GM21515 (cell line): ENCODE results near the gene DDAH2.

Experiments used
- ATAC-seq: cut with Tn5 transposase; IDR thresholded peaks from one replicate; pipeline ENCODE4 v1.9.1; 2021; ENCODE audit not compliant: unreplicated experiment

The DDAH2 gene

DNA sequence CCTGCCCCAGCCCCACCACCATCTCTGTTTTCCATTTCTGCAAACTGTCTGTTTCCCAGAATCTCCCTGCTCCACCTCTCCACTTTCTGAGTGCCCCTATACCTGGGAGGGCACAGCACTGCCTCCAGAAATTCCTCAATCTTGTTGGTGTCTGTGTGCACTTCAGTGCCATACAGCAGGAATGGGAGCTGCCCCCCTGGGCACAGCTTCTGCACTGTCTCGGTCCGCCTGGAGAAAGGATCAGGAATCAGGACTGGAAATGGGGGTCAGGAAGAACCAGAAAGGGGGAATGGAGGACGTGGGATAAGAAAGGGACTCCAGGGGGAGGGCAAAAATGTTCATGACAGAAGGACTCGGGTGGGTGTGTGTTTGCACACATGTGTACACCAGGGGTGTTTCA lies 4.6 kb upstream of the DDAH2 start:
- ATAC-seq = no peak

DNA sequence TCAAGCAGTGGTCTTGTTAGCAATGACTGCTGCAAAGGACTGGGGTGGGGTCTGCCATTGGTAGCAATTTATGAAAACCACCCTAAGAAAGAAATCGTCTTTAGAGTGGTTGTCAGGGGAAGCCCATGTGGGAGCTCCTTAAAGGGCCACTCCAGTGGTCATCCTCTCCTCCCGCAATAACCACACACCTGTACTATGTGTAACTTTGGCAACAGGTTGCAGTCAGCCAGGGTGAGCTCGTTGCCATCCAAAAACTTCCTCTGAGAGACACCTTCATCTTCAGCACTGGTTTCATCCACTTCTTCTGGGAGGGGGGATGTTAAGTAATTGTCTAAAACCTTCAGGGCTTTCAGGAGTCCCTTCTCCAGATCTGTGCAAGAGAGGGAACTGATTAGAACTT lies 2.9 kb upstream of the DDAH2 start:
- ATAC-seq = no peak

DNA sequence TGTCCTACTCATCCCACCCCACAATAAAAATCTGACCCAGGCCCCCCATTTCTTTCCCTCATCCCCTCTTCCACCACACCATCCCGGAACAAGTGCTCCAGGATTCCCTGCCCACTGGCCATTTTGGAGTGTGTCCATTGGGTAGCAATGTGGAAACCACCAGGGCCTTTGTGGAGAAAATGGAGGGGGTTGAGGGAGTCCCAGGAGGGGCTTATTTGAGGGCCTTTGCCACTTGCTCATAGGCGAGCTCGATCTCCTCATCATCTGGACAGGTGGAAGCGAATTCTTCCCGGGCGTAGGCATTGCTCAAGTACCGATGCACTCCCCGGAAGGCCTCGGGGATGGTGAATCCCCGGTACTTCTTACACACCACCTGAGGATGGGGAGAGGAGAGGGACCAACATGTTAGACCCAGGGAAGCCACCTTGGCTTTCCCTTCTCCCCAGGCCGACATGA lies 1.6 kb upstream of the DDAH2 start:
- ATAC-seq = no peak

DNA sequence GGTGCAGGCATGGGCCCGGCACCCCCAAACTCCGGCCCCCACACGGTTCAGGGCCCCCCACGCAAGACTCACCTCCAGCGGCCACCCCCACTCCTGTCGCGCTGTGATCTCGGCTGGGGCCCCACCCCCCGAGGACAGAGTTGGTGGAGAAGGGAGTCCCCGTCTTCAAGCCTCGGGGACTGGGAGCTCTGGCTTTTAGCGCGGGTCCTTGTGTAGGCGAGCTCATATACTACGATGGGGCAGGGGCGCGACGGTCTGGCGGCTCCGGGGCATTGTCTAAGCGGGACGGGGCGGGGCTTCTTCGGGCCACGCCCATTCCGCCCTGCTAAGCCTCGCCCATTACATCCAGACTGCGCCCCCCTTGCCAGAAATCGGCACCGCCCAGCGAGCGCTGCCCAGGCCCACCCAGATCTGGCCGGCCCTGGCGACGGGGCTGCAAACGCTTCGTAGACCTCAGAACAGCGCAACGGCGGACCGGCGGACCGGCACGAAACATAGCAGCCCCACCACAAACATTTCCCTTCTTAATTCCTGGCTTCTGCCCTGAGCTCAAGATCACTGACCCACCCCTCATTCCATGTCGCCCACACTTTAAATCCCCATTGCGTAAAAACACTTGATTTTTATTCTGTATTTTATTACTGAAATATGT lies 1.0 kb upstream of the DDAH2 start:
- ATAC-seq = peak; percentile 37

DNA sequence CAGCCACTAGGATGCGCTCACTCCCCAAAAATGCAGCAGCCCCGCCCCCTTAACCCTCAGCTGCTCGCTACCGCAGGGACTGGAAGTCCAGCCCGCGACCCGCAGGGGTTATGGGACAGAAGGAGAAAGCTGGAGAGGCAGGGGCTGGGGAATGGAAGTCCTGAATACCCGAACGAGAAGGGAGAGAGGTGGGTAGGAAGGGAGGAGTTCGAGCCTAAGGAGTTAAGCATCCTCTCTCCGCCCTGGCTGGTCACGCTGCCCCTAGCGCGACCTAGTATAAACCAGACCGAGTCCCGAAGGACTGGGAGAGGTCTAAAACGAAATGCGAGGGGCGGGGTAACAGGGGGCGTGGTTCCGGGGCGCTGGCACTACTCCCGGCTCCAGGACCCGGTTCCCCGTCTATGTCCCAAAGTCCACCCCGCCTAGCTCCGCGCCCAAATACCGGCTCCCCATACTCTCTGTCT lies 448 bp upstream of the DDAH2 start:
- ATAC-seq = peak; percentile 41

DNA sequence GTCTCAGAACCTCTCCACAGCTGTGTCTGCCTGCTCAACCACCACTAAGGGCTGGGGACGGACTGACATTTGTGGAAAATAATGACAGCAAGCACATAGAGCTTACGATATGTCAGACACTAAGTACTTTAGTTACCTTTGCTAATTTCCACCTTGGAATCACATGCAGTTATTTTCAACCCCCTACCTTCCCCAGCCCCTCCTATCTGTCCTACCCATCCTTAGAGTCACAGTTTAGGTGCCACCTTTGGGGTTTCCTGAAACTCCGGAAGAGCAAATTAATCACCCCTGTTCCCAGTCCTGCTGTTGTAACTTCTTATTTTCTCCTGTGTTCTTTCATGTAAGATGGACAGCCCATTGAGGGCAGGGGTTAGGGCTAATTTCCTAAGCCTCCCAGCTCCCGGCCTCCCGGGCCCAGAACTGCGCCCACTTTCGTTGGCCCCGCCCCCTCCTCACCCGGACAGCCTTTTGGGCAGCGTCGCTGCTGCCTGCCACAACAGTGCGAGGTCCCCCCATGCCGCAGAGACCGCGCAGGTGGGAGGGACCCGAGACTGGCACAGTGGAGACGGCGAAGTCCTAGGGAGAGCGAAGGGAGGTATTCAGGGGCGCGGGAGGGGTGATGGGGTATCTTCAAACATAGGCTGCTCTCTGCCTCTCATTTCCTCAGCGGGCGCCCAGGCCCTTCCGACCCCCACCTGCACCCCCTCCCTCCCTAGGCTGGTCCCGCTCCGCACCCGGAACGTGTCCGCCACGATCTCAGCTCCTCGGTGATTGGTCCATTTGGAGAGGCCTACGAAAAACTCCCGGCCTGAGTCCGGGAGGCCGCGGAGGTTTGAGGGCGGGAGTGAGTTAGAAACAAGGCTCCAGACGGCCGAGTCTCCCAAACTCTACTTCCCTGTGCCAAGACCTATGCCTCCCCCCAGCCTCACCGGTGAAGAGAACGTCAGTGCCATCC lies 1.1 kb downstream of the DDAH2 start:
- no peak for ATAC-seq

DNA sequence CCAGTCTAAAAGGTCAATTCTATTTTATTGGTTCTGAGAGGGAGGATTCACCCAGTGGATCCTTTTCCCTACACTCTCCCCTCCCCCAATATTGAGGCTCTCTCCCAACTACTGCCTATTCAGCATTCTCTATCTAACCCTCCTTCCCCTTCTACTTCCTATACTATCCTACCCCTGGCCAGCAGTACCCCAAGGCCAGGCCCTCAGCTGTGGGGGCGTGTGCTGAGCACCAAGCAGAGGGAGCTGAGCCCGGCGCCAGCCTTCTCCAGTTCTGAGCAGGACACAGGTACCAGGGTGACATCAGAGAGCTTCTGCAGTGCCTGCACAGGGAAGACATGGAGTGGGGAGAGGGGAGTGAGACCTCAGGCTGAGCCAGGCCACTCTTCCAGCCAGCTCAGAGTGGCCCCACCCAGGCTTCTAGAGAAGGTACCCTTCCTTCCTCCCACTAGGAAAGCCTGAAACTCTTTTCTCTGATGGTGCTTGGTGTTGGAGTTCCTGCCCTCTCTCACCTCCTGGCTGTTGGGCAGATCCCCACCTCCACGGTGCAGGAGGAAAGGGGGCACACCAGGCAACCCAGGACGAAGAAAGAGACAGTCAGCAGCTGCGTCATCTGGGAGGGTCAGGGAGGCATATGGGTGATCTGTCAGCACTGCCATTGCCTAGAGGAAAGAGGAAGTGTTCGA lies 1.9 kb downstream of the DDAH2 start:
- no peak for ATAC-seq

DNA sequence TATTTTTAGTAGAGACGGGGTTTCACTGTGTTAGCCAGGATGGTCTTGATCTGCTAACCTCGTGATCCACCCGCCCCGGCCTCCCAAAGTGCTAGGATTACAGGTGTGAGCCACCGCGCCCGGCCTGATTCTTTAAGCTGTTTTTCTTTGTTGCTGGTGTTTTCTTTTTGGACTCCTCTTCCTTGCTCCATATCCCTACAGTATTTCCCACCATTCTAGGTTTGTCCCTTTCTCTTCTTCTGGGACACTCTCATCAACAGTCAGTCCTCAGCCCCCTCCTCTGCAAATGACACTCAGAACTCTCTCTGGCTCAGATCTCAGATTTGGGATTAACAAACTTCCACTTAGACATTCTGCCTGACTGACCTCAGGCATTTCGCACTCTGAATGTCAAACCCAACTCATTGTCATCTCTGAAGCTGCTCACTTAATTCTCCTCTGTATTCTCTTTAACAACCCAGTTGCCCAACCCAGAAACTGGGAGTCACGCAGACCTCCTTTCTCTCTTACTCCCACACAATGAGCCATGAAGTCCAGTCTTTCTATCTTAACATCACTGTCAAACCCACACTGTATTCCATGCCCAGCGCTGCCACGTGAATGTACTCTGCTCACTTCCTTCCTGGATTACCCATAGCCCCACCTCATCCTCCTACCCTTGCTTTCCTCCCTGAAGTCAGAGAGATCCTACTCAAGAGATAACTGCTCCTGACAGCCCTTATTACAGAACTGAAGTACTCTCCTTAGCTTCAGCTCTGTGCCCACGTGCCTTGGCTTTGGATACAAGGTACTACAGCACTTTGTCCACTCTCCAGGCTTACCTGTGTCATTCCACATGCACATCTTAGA lies 3.4 kb downstream of the DDAH2 start:
- ATAC-seq = no peak

DNA sequence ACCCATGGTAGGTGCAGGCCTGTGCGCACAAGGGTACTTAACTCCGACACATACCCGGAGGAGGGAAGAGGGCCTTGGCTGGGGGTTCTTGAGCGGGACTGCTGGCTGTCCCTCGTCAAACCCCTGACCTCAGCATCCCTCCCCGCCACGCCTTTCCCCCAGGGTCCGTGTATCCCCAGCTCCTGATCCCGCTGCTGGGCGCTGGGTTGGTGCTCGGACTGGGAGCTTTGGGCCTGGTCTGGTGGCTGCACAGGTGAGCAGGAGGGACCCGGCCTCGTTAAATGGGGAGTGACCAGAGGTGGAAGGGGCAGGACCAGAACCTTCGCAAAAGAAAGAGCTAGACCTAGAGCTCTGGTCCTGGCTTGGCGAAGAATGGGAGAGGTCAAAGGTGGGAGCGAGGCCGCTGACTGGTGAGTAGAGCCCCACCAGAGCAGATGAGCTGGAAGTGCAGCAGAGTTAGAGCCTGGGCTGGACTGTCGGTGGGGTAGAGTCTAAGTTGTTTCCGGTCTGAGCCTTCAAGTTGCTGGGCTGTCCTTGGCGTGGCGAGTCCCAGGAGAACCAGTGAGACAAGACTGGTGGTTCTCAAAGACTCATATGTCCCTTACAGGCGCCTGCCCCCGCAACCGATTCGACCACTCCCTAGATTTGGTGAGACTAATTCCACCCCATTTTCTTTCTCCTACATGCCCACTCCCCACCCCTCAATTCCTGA lies 5.0 kb downstream of the DDAH2 start:
- no peak for ATAC-seq

DNA sequence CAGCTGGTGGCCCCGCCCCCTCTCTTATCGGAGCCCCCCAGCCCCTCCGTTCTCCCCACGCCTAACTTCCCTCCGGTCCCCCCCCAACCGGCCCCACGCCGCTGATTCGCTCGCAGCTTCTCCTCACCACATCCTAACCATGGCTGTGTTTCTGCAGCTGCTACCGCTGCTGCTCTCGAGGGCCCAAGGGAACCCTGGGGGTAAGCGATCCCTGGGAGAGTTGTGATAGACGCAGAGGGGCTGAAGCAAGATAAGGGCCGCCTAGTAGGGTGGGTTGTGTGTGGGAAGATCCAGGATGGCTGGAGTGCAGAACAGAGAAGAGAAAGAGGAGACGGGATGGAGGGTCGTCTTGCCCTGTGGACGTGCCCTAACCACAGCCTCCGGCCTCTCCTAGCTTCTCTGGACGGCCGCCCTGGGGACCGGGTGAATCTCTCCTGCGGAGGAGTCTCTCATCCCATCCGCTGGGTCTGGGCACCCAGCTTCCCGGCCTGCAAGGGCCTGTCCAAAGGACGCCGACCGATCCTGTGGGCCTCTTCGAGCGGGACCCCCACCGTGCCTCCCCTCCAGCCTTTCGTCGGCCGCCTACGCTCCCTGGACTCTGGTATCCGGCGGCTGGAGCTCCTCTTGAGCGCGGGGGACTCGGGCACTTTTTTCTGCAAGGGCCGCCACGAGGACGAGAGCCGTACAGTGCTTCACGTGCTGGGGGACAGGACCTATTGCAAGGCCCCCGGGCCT lies 5.7 kb downstream of the DDAH2 start, which contains the start of gene MPIG6B:
Gene MPIG6B (plus strand): TSS at position 129 of the 735 bp plus-strand sequence. CDS start 11 bp downstream, at position 140.
- no peak for ATAC-seq

DNA sequence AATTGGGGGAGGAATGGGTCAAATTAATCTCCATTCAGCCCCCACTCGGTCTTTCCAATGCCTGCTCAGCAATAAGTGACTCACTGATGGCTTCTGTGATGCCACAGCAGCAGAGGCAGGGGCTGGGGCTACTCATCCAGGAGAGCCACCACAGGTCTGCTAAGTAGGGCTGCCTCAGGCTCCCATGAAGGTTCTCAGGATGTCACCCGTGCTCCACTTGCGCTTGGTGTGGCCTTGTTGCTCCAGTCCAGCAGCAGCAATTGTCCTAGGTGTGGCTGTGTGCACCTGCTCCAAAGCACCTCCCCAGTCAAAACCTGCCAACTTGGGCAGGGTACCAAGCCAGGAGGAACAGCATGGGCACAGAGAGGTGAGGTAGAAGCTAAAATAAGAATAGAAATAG lies 6.9 kb downstream of the DDAH2 start:
- no peak for ATAC-seq

DNA sequence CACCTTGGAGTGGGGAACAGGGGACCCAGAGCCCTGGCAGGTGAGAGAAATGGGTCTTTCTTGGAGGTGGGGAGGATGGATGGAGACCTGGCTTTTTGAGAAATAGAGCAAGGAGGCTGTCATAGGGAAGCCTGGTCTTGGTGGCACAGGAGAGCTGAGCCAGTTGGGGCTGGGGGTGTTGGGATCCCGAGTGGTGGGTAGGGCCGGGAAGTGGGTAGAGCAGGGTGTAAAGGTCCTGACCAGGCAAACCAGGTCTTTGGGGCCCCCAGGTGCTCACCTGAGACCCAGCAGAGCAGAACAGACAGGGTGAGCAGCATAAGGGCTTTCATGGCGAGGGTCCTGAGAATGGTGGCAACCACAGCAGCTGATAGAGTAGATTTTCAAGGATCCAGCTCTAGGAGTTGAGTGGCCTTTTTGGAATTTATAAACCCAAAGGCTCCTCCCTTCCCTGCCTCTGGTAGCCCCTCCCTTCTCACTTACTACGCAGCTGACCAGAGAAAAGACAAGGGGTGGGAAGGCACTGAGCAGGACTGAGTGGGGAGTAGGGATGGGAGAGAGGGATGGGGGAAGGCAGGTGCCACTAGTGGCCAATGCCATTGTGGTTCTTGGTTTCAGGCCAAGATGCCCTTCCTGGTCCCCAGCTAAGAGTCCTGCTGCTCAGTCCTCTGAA lies 7.6 kb downstream of the DDAH2 start, which contains the start of gene LY6G6C:
Gene LY6G6C (minus strand): TSS at position 396 of the 670 bp plus-strand sequence. CDS start 67 bp downstream, at position 329.
- ATAC-seq = no peak

DNA sequence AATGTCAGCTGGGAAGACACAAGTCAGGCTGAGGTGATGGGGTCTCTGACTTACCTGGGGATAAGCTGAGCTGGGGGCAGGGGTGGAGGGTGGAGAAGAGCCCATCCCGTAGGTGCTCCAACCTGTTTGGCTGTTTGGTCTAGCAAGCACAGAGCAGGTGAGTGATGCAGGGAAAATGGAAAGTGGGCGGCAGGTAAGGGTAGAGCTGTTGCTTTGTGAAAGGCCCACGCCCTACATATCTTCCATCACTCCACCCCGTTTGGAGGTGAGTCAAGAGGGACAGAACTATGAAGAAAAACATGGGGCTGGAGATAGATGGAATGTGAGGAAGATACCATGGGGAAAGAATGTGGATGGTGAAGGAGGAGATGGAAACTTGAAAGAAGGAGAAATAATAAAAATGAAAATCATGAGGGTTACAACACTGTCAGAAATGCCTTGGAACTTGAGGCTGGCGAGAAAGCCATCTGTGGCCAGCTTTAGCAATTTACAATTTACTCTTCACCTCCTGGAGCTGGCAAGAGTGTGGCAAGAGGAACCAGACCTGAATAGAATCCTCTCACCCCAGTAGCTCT lies 8.8 kb downstream of the DDAH2 start:
- ATAC-seq = no peak

DNA sequence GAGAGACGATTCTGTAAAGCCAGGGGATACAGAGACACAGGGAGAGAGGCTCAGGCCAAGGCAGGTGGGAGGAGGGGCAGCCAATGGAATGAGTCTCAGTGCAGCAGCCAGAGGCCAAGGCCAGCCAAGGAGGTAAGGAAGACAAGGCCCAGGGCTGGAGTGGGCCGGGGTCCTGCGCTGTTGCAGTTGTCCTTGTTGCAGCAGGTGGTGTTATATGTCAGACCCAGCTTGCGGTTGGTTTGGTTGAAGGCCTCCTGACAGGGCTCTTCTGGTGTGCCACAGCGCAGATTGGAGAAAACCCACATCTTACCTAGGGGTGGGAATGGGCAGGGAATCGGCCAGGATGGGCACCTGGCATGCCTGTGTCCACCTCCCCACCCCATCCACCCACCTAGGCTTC lies 10.1 kb downstream of the DDAH2 start:
- ATAC-seq = no peak

DNA sequence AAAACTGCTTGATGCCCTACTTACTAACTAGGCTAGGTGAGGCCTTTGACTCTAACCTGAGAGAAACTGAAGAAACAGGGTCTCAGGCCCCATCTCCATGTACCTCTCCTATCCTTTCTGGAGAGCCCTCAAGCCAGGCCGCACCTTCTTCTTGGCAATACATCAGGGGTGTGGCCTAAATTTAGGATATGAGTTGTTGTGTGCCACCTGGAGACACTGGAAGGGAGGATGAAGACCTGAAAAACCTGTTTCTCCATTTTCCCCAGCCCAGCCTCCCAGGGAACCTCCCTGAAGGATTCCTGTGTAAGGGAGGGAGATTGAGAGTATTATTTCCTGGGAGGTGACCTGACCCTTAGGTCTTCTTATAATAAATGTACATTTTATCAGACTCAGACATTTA lies 10.8 kb downstream of the DDAH2 start:
- no peak for ATAC-seq

DNA sequence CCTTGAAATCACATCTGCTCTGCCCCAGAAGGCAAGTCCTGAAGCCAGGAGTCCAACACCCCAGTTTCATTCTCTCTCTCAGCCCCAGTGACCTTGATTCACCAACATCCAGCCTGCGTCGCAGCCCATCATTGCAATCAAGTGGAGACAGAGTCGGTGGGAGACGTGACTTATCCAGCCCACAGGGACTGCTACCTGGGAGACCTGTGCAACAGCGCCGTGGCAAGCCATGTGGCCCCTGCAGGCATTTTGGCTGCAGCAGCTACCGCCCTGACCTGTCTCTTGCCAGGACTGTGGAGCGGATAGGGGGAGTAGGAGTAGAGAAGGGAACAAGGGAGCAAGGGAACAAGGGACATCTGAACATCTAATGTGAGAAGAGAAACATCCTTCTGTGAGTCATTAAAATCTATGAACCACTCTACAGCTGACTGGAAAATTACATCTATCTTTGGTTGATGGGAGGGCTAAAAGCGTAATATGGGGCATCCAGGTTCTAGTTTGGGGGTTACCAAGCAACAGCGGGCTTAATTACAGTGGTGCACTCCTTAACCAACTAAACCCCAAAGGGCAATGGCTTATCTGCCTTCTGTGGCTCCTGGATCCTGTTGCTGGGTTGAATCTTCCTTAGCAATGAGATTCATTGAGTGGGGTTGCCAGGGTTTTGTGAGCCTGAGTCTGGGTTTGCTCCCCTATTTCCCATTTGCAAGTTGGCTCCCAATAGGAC lies 11.4 kb downstream of the DDAH2 start:
- no peak for ATAC-seq
